Measurements from ENCODE around the gene IQUB.

DNA sequence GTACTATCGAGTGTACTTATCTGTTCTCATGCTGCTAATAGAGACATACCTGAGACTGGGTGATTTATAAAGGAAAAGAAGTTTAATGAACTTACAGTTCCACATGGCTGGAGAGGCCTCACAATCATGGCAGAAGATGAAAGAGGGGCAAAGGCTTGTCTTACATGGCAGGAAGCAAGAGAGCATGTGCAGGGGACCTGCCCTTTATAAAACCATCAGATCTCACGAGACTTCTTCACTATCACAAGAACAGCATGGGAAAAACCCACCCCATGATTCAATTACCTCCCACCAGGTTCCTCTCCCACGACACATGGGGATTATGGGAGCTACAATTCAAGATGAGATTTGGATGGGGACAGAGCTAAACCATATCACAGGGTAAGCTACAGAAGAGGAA lies 18.8 kb upstream of the IQUB start:
- TF ChIP-seq, protein P1, sequence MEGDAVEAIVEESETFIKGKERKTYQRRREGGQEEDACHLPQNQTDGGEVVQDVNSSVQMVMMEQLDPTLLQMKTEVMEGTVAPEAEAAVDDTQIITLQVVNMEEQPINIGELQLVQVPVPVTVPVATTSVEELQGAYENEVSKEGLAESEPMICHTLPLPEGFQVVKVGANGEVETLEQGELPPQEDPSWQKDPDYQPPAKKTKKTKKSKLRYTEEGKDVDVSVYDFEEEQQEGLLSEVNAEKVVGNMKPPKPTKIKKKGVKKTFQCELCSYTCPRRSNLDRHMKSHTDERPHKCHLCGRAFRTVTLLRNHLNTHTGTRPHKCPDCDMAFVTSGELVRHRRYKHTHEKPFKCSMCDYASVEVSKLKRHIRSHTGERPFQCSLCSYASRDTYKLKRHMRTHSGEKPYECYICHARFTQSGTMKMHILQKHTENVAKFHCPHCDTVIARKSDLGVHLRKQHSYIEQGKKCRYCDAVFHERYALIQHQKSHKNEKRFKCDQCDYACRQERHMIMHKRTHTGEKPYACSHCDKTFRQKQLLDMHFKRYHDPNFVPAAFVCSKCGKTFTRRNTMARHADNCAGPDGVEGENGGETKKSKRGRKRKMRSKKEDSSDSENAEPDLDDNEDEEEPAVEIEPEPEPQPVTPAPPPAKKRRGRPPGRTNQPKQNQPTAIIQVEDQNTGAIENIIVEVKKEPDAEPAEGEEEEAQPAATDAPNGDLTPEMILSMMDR (IDR thresholded peaks at IDR 0.05; ENCODE audit: low read depth, low read length, poor library complexity, severe bottlenecking), result no peak
- TF ChIP-seq EZH2phosphoT487 (IDR thresholded peaks at IDR 0.05; ENCODE audit: borderline replicate concordance, low read length), result no peak

All from DOHH2 (cell line).